ENCODE data around the gene NR2C1. TPM values are rescaled to one million over a fixed set of nuclear protein-coding genes. Genes with fewer than 3 reads are reported as not detected.

NR2C1 gene
- total RNA-seq, 1 experiment from 2014 or later: 42.1 TPM

- intact Hi-C loops (cut with micrococcal nuclease; ENCODE audit: unreplicated experiment): no loop called here
- H3K4me3 ChIP-seq (ENCODE audit: low read depth, low read length, poor library complexity, severe bottlenecking): no peak overlapping the region
- H3K36me3 ChIP-seq (ENCODE audit: insufficient read depth, low read length, poor library complexity, severe bottlenecking): peaks cover 15% of the 10 kb centered on the region
- no peaks in the 10 kb centered on the region for H3K9me3 ChIP-seq (ENCODE audit: low read depth, low read length, poor library complexity, severe bottlenecking)
- H3K4me1 ChIP-seq (ENCODE audit: insufficient read depth, low read length, poor library complexity, severe bottlenecking): no peaks in the 10 kb centered on the region
- BruUV-seq (replicated peaks): no TSS peak
- no peak overlapping the region for H3K27ac ChIP-seq (ENCODE audit: low read depth, low read length, poor library complexity, severe bottlenecking)
- H3K27me3 ChIP-seq (replicated peaks; ENCODE audit: insufficient read depth, low read depth, low read length, poor library complexity): no peaks in the 10 kb centered on the region
- ChIA-PET CTCF (no interaction called here), POLR2A (ENCODE audit: low non-redundant PET) (no interaction called here)
- TF ChIP-seq CTCF (conservative IDR thresholded peaks at IDR 0.05; ENCODE audit: low read depth, low read length): no peak
- no peak for TF ChIP-seq EZH2 (IDR thresholded peaks at IDR 0.05; ENCODE audit: borderline replicate concordance, low read depth, low read length, poor library complexity, severe bottlenecking)
- no peak for DNase-seq (ENCODE audit: low spot score)
Observed at GRCh38 chr12:95070378-95070777, 3.0 kb downstream of the NR2C1 start.

- no peaks in the 10 kb centered on the region for H3K9me3 ChIP-seq (ENCODE audit: low read depth, low read length, poor library complexity, severe bottlenecking)
- DNase-seq (ENCODE audit: low spot score): no peak
- no TSS peak for BruUV-seq (replicated peaks)
- H3K4me1 ChIP-seq (ENCODE audit: insufficient read depth, low read length, poor library complexity, severe bottlenecking): no peaks in the 10 kb centered on the region
- H3K36me3 ChIP-seq (ENCODE audit: insufficient read depth, low read length, poor library complexity, severe bottlenecking): peaks cover 40% of the 10 kb centered on the region
- ChIA-PET CTCF (no interaction called here), POLR2A (ENCODE audit: low non-redundant PET) (interaction anchor here (0.6 kb wide), 1 partner anchor 443 kb away, joined by 3 read pairs; no protein-coding TSS in a partner anchor)
- no peak overlapping the region for H3K4me3 ChIP-seq (ENCODE audit: low read depth, low read length, poor library complexity, severe bottlenecking)
- H3K27ac ChIP-seq (ENCODE audit: low read depth, low read length, poor library complexity, severe bottlenecking): no peak overlapping the region
- no peak for TF ChIP-seq CTCF (conservative IDR thresholded peaks at IDR 0.05; ENCODE audit: low read depth, low read length)
- no peak for TF ChIP-seq EZH2 (IDR thresholded peaks at IDR 0.05; ENCODE audit: borderline replicate concordance, low read depth, low read length, poor library complexity, severe bottlenecking)
- no peaks in the 10 kb centered on the region for H3K27me3 ChIP-seq (replicated peaks; ENCODE audit: insufficient read depth, low read depth, low read length, poor library complexity)
- intact Hi-C loops (cut with micrococcal nuclease; ENCODE audit: unreplicated experiment): no loop called here
Observed at GRCh38 chr12:95066091-95066855, 7.1 kb downstream of the NR2C1 start.

GRCh38 chr12:95060951-95061350, 12.5 kb downstream of the NR2C1 start:
- intact Hi-C loops (cut with micrococcal nuclease; ENCODE audit: unreplicated experiment): no loop called here
- no peaks in the 10 kb centered on the region for H3K9me3 ChIP-seq (ENCODE audit: low read depth, low read length, poor library complexity, severe bottlenecking)
- no peak for DNase-seq (ENCODE audit: low spot score)
- no peaks in the 10 kb centered on the region for H3K4me1 ChIP-seq (ENCODE audit: insufficient read depth, low read length, poor library complexity, severe bottlenecking)
- BruUV-seq (replicated peaks): no TSS peak
- TF ChIP-seq EZH2 (IDR thresholded peaks at IDR 0.05; ENCODE audit: borderline replicate concordance, low read depth, low read length, poor library complexity, severe bottlenecking) (no peak), CTCF (conservative IDR thresholded peaks at IDR 0.05; ENCODE audit: low read depth, low read length) (no peak)
- no peak overlapping the region for H3K27ac ChIP-seq (ENCODE audit: low read depth, low read length, poor library complexity, severe bottlenecking)
- no peaks in the 10 kb centered on the region for H3K27me3 ChIP-seq (replicated peaks; ENCODE audit: insufficient read depth, low read depth, low read length, poor library complexity)
- peaks cover 73% of the 10 kb centered on the region for H3K36me3 ChIP-seq (ENCODE audit: insufficient read depth, low read length, poor library complexity, severe bottlenecking)
- ChIA-PET POLR2A (ENCODE audit: low non-redundant PET) (no interaction called here), CTCF (no interaction called here)
- no peak overlapping the region for H3K4me3 ChIP-seq (ENCODE audit: low read depth, low read length, poor library complexity, severe bottlenecking)
